Measurements from ENCODE around the gene ACY1. TPM values are rescaled to one million over a fixed set of nuclear protein-coding genes. Genes with fewer than 3 reads are reported as not detected.
A peak's percentile ranks its signal among the peaks of the same experiment; 100 is the strongest.

The ACY1 gene
- polyA plus RNA-seq, 4 donors: 23.9 to 132 (median 83.9) TPM

DNA sequence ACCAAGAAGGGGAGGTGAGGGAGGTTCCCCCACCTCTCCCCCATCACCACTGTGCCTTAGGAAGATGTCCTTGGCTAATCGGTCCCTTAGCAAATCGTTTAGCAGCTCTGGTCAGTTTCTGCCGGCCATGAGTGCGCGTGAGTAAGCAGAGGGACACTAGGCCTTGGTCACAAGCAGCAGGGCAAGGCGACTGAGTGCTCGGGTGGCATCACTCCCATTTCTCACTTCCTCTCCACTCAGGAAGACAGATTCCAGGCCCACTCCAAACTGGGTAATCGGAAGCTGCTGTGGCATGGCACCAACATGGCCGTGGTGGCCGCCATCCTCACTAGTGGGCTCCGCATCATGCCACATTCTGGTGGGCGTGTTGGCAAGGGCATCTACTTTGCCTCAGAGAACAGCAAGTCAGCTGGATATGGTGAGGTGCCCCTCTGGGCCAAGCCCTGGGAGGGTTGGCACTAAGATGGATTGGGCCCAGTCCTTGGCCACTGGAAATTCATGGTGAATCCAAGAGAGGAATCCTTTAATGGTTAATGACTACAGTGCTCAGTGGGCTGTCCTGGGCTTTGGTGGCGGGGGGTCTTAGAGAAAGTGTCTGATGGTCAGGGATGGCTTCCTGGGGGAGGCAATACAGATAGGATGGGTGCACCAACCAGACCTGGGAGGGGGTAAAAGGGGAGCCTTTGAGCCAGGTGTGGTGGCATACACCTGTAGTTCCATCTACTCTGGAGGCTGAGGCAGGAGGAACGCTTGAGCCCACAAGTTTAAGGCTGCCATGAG lies 37.2 kb upstream of the ACY1 start:
- DNase-seq (ENCODE audit: low read depth in 4 of 4, low spot score in 3 of 4): no peak

DNA sequence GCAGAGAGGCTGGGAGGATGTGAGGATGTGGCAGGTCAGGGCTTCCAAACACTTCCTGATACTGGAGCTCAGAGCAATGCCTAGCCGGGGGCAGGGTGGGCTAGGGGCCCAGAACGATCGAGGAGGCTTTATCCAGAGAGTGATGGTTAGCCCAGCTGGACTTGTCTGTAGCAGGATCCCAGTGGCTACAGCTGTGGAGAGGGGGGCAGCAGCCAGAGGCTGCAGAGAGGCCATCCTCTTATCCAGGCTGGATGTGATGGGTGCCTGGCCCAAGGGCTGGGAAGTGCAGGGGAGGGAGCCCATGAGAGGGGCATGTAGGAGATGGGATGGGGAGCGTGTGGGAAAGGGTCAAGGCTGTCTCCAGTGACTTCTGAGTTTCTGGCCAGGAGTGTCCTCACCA lies 36.5 kb upstream of the ACY1 start:
- no peak for DNase-seq (ENCODE audit: low read depth in 4 of 4, low spot score in 3 of 4)

DNA sequence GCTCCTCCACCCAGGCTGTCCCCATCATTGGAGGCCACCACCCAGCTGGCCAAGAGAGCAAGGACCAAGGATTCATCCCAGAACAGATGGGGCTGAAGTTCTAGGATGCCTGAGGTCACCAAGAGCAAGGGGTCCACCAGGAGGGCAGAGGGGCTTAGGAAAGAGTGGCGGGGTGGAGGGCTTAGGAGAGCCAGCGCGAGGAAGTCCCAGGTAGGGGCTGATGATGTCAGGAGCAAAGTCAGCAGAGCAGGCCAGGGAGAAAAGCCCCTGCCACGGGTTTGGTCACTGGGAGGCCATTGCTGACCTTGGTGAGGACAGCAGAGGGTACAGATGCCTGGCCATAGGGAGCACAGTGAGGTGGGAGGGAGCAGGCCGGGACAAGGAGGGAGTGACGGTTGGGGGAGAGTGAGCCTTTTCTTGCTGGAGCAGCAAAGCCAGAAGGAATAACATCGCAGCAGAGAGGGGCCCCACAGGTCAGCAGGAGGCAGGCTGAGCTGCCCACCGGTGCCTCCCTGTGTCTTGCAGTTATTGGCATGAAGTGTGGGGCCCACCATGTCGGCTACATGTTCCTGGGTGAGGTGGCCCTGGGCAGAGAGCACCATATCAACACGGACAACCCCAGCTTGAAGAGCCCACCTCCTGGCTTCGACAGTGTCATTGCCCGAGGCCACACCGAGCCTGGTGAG lies 36.0 kb upstream of the ACY1 start:
- no peak for DNase-seq (ENCODE audit: low read depth in 4 of 4, low spot score in 3 of 4)

DNA sequence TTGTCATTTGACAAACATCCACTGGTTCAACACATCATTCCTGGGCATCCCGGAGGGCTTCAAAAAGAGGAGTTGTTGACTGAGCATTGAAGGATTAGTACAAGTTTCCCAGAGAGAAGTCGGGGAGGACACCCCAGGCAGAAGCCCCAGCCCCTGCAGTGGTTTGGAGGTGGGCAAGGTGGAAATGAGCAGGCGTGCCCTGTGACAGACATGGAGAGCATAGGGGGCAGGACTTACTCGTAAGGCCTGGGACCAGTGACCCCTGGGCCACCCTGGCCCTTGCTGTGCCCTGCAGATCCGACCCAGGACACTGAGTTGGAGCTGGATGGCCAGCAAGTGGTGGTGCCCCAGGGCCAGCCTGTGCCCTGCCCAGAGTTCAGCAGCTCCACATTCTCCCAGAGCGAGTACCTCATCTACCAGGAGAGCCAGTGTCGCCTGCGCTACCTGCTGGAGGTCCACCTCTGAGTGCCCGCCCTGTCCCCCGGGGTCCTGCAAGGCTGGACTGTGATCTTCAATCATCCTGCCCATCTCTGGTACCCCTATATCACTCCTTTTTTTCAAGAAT lies 35.2 kb upstream of the ACY1 start:
- DNase-seq (ENCODE audit: low read depth in 4 of 4, low spot score in 3 of 4): no peak

DNA sequence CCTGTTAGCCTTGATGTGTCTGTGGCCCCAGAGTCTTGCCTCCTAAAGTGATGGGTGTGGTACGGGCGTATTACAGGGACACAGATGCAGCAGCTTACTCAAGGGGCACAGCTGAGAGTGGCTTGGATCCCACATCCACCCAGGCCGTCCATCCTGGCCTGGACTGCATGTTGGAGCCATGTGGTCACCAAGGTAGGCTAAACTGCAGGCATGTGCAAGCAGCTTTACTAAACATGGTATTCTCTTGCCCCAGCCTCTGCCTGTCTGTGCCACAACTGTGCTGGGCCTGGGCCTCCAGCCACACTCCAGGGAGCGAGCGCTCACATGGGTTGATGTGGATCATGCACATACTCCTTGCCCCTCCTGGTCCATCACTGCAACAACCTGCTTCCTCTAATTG lies 34.2 kb upstream of the ACY1 start:
- no peak for DNase-seq (ENCODE audit: low read depth in 4 of 4, low spot score in 3 of 4)

DNA sequence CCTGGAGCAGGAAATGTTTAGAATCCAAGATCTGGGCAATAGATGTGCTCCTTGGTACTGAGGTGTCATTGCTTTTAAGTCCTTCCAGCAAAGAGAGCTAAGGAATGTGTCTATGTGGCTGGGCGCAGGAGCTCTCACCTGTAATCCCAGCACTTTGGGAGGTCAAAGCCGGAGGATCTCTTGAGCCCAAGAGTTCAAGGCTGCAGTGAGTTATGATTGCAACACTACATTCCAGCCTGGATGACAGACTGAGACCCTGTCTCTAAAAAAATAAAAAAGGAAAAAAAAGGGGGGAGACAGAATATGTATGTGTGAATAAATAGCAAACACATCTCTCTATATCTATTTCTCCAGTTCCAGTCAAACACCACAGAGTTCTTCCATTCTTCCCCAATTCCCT lies 32.4 kb upstream of the ACY1 start:
- no peak for DNase-seq (ENCODE audit: low read depth in 4 of 4, low spot score in 3 of 4)

DNA sequence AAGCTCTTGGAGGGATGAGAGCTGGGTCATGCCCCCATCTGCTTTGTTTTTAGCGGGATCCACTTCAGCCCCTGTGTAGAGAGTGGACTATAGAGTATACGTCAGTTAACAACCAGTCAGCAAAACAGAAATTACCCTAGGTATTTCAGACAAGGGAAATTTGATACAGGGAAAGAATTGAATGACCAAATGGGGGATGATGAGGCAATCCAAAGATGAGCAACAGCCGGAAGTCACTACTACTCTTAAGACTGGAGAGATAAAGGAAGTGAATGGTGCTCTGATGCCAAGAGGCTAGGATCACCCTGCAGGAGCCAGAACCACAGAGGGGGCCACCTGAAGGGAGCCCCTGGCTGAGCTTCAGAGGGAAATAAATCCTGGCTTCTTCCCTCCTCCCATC lies 29.9 kb upstream of the ACY1 start:
- DNase-seq (ENCODE audit: low read depth in 4 of 4, low spot score in 3 of 4): no peak

DNA sequence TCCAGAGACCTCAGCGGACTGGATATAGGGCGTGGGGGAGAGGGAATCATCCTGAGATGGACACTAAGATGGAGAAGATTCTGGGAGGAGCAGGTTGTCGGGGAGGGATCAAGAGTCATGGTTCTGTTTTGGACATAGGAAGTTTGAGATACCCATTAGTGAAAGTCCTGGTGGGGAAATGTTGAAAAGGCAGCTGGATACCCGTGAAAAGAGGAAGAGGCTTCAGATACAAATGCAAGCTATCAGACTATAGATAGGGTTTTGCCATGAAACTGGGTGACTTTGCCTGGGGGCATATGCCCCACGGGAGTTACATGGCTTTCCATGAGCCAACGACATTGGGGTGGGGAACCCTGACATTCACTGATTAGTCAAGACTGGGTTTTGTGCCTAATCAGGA lies 29.2 kb upstream of the ACY1 start:
- DNase-seq (ENCODE audit: low read depth in 4 of 4, low spot score in 3 of 4): no peak

DNA sequence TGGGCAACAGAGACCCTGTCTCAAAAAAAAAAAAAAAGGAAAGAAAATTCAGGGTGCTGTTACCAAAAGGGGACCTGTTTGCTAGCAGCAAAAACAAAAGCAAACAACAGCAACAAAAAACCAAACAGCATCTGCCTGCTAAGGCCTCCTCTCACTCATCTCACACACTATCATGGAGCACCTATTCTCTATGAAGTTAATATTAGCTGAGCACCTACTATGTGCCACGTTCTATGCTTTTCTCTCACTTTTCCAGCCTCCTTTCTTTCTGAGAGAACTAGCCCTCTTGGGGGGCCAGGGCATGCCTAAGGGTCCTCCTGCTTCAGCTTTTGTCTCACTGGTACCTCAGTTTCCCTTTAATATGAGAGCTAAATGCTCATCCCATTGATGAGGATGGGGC lies 28.6 kb upstream of the ACY1 start:
- no peak for DNase-seq (ENCODE audit: low read depth in 4 of 4, low spot score in 3 of 4)

DNA sequence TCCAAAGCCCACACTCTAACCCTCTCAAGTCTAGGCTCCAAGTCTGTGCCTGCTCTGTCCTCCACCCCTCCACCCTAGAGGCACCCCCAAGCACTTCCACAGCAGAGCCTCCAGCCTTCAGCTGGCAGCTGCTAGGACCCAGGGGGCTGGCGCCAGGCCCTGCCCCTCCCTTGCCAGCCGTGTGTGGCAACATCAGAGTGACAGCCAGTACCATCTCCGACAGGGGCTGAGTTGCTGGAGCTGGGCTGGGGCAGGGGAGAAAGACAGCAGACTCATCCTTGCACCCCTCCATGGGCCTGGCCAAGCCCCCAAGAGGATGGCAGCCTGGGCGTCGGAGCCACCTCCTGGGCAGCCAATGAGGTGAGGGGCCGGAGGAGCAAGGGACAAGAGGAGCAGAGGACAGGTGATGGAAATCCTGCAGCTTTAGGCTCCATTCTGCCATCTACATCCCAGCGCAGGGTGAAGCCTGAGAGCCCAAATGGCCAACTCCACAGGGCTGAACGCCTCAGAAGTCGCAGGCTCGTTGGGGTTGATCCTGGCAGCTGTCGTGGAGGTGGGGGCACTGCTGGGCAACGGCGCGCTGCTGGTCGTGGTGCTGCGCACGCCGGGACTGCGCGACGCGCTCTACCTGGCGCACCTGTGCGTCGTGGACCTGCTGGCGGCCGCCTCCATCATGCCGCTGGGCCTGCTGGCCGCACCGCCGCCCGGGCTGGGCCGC lies 28.0 kb upstream of the ACY1 start, which contains the start of gene GPR62:
Gene GPR62 (plus strand): TSS at position 207 of the 718 bp plus-strand sequence. CDS start 272 bp downstream, at position 479.
- no peak for DNase-seq (ENCODE audit: low read depth in 4 of 4, low spot score in 3 of 4)

DNA sequence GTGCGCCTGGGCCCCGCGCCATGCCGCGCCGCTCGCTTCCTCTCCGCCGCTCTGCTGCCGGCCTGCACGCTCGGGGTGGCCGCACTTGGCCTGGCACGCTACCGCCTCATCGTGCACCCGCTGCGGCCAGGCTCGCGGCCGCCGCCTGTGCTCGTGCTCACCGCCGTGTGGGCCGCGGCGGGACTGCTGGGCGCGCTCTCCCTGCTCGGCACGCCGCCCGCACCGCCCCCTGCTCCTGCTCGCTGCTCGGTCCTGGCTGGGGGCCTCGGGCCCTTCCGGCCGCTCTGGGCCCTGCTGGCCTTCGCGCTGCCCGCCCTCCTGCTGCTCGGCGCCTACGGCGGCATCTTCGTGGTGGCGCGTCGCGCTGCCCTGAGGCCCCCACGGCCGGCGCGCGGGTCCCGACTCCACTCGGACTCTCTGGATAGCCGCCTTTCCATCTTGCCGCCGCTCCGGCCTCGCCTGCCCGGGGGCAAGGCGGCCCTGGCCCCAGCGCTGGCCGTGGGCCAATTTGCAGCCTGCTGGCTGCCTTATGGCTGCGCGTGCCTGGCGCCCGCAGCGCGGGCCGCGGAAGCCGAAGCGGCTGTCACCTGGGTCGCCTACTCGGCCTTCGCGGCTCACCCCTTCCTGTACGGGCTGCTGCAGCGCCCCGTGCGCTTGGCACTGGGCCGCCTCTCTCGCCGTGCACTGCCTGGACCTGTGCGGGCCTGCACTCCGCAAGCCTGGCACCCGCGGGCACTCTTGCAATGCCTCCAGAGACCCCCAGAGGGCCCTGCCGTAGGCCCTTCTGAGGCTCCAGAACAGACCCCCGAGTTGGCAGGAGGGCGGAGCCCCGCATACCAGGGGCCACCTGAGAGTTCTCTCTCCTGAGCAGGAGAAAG lies 27.2 kb upstream of the ACY1 start:
- peak in 1 of 4 donors; percentile 44 for DNase-seq (ENCODE audit: low read depth in 4 of 4, low spot score in 3 of 4)

DNA sequence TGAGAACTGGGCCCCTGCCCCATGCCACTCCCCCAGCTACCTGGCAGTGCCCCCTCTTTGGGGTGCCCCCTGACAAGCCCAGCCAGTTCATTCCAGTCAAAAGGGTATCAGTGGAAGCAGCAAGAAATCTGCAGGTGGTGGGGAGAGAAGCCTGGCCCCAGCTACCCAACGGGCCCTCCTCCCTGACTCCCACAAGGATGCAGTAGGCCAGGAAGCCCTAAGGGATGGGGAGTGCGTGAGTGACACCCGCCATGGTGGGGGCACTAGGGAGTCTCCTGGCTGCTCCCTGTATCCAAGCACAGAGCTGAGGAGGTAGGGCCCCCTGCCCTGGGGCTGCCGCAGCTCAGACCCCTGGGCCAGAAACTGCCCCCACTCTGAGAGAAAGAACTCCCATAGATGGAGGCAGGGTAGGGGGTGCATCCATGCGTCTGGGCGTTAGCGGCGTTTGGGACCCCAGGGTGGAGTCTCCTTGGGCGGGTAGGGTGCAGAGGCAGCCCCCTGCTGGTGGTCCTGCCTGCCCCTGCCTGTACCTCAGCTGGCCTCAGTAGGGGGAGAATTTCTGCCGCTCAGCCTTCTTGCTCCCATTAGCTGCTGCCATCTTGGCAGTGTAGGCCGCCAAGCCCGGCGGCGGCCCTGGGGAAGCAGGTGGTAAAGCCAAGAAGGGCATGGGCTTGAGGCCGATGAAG lies 25.7 kb upstream of the ACY1 start:
- DNase-seq (ENCODE audit: low read depth in 4 of 4, low spot score in 3 of 4): no peak

DNA sequence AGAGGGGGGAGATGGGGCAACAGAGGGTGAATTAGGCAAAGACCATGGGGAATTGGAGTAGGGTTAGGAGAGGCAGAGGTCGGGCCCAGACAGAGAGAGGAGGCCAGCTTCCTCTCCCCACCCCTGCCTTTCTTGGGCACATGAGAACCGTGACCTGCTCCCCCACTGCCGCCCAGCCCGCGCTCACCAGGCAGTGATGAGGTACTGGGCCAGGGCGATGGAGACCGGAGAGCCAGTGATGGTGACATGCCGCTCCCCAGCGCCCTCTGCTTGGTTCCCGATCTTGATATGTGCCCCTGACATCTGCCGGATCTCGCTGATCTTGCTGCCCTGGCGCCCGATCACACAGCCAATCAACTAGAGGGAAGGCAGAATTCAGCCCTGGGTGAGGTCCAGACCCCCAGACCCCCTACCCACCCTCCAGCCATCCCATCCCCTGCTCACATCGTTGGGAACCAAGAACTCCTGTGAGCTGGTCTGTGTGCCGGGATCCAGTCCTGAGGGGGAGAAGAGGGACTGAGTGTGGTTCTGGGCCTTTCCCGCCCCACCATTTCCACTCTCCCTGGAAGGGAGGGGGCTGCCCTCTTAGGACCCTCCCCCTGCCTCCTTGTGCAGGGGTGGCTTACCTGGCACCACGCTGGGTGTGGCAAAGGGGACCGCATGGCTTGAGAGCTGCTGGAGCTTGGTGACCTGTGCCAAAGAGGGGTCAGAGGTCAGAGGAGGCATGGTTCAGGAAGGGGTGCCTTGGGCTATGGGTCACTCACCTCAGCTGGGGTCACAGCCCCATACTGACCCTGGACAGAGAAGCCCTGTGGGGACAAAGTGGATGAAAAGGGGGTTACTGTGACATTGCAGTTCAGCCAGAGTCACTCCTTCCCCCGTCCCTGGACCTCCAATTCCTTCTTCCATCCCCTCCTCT lies 24.5 kb upstream of the ACY1 start:
- DNase-seq (ENCODE audit: low read depth in 4 of 4, low spot score in 3 of 4): no peak

DNA sequence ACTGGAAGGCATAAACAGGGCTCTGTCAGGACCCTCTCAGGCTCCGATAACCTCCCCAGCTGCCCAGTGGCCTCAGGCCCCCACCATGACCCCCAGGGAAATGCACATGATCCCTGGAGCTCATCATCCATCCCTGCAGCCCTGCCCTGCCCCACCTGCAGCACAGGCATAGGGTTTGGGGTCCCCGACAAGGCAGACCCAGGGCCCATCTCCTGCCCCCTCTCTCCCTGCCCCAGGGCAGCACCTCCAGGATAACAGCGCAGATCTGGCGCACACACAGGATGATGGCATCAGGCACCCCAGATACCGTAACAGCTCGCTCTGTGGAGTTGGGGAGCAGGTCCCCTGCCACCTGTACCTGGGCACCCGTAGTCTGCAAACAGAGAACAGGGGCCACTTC lies 23.7 kb upstream of the ACY1 start:
- no peak for DNase-seq (ENCODE audit: low read depth in 4 of 4, low spot score in 3 of 4)

DNA sequence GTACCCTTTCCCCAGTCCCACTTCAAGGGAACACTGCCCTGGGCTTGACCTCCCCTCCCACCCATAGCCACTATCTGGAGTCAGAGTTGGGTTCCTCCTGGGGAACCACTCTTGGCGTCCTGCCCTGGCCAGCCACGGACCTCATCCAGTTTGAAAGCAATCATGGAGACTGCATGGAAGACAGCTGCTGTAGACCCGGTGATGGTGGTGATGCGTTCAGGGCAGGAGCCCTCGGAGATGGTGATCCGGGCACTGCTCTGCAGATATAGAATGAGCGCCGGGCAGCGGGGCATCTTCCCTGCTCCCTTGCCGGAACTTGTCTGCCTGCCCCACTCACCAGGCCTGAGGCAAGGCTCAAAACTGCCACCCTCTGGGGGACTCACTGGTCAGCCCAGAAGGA lies 22.9 kb upstream of the ACY1 start:
- DNase-seq (ENCODE audit: low read depth in 4 of 4, low spot score in 3 of 4): no peak

DNA sequence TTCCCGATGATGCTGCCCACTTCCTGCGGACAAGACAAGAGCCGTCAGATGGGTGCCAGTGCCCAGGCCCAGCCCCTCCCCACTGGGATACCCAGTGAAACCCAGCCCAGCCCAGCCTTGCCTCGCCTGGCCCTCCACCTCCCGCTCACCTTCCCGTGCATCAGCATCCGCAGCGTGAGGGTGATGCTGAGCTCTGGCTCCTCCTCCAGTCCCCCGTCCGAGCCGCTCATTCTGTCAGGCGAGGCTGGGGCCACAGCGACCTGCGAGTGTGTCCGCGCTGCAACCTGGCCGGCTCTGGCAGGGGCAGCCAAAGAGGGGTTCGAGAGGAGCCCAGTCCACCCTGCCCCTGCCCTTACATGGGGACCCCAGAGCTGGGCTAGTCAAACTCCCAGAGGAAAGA lies 22.3 kb upstream of the ACY1 start:
- no peak for DNase-seq (ENCODE audit: low read depth in 4 of 4, low spot score in 3 of 4)

DNA sequence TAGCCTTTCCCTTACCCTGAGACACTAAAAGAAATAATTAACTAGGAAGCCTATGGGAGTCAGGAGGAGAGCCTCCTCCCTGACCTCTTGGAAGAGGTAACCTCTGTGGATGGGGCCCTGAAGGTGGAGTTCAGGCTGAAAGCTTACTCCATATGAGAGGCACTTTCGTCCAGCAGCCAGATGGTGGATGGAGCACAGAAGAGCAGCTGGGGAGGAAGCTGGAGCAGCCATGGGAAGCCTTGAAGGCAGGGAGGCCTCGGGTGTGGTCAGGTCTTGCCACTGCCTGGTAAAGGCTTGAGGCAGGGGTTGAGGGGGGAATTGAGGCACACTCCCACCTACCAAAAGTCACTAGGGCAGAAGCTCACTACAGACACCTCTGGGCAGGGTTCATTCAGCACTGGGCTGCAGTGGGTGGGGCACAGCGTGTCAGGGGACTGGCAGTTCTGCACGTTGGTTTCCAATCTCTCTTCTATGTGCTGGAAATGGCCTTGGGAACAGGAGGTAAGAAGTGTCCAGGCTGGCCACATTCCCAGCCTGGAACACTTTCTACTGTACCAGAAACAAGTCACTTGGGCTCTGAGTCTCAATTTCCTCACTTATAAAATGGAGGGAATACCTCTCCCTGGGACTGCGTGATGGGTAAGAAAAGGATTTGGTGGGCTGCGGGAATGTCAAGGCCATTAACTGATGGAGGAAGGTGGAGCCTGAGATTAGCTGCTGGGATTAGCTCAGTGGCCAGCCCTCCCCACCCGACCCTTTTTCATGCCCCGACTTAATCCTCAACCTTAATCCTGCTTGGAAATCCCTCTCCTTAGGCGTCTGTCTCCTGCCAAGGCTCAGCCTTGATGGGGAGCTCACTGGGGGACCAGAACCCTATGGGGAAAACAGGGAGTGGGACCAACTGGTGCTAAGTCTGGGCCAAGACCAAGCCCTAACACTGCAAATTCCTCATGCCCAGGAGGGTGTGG lies 21.4 kb upstream of the ACY1 start:
- no peak for DNase-seq (ENCODE audit: low read depth in 4 of 4, low spot score in 3 of 4)

Data from left renal pelvis (tissue), 4 donors.